Naive thymus-derived CD8-positive, alpha-beta T cell (primary cell): ENCODE data around the gene MLX. TPM values are rescaled to one million over a fixed set of nuclear protein-coding genes. Genes with fewer than 3 reads are reported as not detected.

Experiments
- ATAC-seq, 2 donors: fragments of 150-1000 bp; cut with Tn5 transposase in 1 of 2; sonication (Bioruptor Pico), chemical (Tn5 transposase) in 1 of 2; 1 replicate in 1 of 2; 2 replicates in 1 of 2; pipeline ENCODE4 v1.10.0; 2021; ENCODE audit warnings: mild to moderate bottlenecking in 2 of 2, moderate library complexity in 2 of 2
- POLR2A ChIA-PET: fragments of 350-600 bp; sonication (Branson Sonifier 250); formaldehyde crosslinking; loops from one replicate; lab custom pipeline; 2021; ENCODE audit warnings: antibody characterized with exemption; lab: Charles Lee
- DNase-seq, 10 donors: peaks; one replicate each; pipeline versions ENCODE4 v3.0.0 to v3.0.0-alpha.2; 2020 to 2022
- H3K27ac Mint-ChIP-seq, 10 donors: one replicate each; pipeline ENCODE4 v1.8.0; 2020 to 2022; ENCODE audit warnings: mild to moderate bottlenecking in 10 of 10, mixed read lengths in 10 of 10, moderate library complexity in 4 of 10, inconsistent platforms in 1 of 10
- H3K27me3 Mint-ChIP-seq, 5 donors: one replicate each; pipeline ENCODE4 v1.8.0; 2021 to 2022; ENCODE audit warnings: mixed read lengths in 5 of 5
- H3K36me3 Mint-ChIP-seq, 3 donors: one replicate each; pipeline ENCODE4 v1.8.0; 2020 to 2022; ENCODE audit warnings: mixed read lengths in 3 of 3, mild to moderate bottlenecking in 2 of 3, inconsistent platforms in 1 of 3
- H3K4me1 Mint-ChIP-seq, 4 donors: one replicate each; pipeline ENCODE4 v1.8.0; 2021 to 2022; ENCODE audit warnings: mixed read lengths in 4 of 4
- H3K4me3 Mint-ChIP-seq, 10 donors: one replicate each; pipeline ENCODE4 v1.8.0; 2020 to 2022; ENCODE audit warnings: mild to moderate bottlenecking in 10 of 10, mixed read lengths in 10 of 10, moderate library complexity in 6 of 10, inconsistent platforms in 1 of 10
- H3K9me3 Mint-ChIP-seq, 9 donors: one replicate each; pipeline ENCODE4 v1.8.0; 2020 to 2022; ENCODE audit warnings: mixed read lengths in 9 of 9, mild to moderate bottlenecking in 3 of 9, inconsistent platforms in 1 of 9, moderate library complexity in 1 of 9
- polyA plus RNA-seq, 3 donors: library from polyadenylated mRNA; unstranded; fragments of 300-500 nt; fragmentation: Illumina TruSeq; gene quantifications; one replicate each; pipeline ENCODE4 v1.2.3, GENCODE V29; 2021
- total RNA-seq, 8 experiments: library from RNA in 2 of 8; stranded (reverse) in 2 of 8; gene quantifications; one replicate each; pipeline ENCODE4 v1.2.3 and lab custom pipeline; 2021 to 2026

MLX gene
- total and polyA plus RNA-seq, 5 experiments from 2014 or later = 24.6 to 67.8 (median 47.1) TPM

DNA sequence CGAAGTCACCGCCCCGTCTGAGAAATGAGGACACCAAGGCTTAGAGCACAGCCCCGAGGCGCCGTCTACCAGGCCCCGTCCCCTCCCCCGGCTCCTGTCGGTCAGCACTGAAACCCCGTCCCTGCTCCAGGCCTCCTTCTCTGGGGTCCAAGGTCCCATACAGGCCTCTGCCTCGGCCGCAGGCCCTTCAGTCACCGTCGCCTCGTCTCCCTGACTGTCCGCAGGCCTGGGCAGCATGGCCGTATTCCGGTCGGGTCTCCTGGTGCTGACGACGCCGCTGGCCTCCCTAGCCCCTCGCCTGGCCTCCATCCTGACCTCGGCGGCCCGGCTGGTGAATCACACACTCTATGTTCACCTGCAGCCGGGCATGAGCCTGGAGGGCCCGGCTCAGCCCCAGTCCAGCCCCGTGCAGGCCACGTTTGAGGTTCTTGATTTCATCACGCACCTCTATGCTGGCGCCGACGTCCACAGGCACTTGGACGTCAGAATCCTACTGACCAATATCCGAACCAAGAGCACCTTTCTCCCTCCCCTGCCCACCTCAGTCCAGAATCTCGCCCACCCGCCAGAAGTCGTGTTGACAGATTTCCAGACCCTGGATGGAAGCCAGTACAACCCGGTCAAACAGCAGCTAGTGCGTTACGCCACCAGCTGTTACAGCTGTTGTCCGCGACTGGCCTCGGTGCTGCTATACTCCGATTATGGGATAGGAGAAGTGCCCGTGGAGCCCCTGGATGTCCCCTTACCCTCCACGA, 4.3 kb upstream of the MLX start:
- POLR2A ChIA-PET = interaction anchor here (0.7 to 1.8 kb wide), 3 partner anchors 8 to 35 kb away, joined by 4 to 8 read pairs (median 5); no protein-coding TSS in a partner anchor
- peak overlapping the region; percentile 90 to 96 (median 93) for H3K27ac Mint-ChIP-seq
- H3K4me3 Mint-ChIP-seq = peak overlapping the region; percentile 86 to 94 (median 90)
- peaks cover 18 to 45% (median 42%) of the 10 kb centered on the region in 4 donors for H3K4me1 Mint-ChIP-seq
- ATAC-seq (peak in 1 of 2 donors; percentile 2), DNase-seq (no peak)
- H3K36me3 Mint-ChIP-seq = peaks cover 0 to 6% (median 4%) of the 10 kb centered on the region in 3 donors
- no peaks in the 10 kb centered on the region for H3K9me3 Mint-ChIP-seq
- H3K27me3 Mint-ChIP-seq = no peaks in the 10 kb centered on the region

DNA sequence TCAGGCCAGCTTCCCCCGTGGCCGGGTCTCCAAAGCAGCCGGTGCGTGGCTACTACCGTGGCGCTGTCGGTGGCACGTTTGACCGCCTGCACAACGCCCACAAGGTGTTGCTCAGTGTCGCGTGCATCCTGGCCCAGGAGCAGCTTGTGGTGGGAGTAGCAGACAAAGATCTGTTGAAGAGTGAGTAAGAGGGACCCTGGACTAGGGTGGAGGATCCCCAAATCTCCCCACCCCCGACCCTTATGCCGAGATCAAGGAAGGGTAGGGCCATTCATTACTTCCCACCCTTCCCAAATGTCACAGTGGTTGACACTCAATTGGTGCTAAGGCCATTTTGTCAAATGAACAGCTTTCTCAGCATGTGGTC, 3.8 kb upstream of the MLX start:
- peaks cover 0 to 9% (median 4%) of the 10 kb centered on the region in 3 donors for H3K36me3 Mint-ChIP-seq
- POLR2A ChIA-PET = interaction anchor here (1.0 to 1.8 kb wide), 2 partner anchors 9 to 16 kb away, joined by 4 to 5 read pairs; no protein-coding TSS in a partner anchor
- peaks cover 21 to 49% (median 47%) of the 10 kb centered on the region in 4 donors for H3K4me1 Mint-ChIP-seq
- DNase-seq (no peak), ATAC-seq (no peak)
- peak overlapping the region; percentile 86 to 94 (median 90) for H3K4me3 Mint-ChIP-seq
- no peaks in the 10 kb centered on the region for H3K9me3 Mint-ChIP-seq
- H3K27ac Mint-ChIP-seq = peak overlapping the region in 8 of 10 donors; percentile 35 to 93 (median 88)
- no peaks in the 10 kb centered on the region for H3K27me3 Mint-ChIP-seq

GRCh38 chr17:42563543-42563942, 3.4 kb upstream of the MLX start:
- Mint-ChIP-seq H3K27me3 (no peaks in the 10 kb centered on the region), H3K36me3 (peaks cover 0 to 10% (median 4%) of the 10 kb centered on the region in 3 donors), H3K27ac (peak overlapping the region in 7 of 10 donors; percentile 56 to 92 (median 84)), H3K9me3 (no peaks in the 10 kb centered on the region), H3K4me3 (peak overlapping the region; percentile 61 to 94 (median 90)), H3K4me1 (peaks cover 21 to 52% (median 49%) of the 10 kb centered on the region in 4 donors)
- ATAC-seq = no peak
- no peak for DNase-seq
- POLR2A ChIA-PET = interaction anchor here (1.0 kb wide), 1 partner anchor 9 kb away, joined by 5 read pairs; no protein-coding TSS in a partner anchor

- peaks cover 0 to 14% (median 4%) of the 10 kb centered on the region in 3 donors for H3K36me3 Mint-ChIP-seq
Observed at GRCh38 chr17:42563950-42564349, 3.0 kb upstream of the MLX start.

DNA sequence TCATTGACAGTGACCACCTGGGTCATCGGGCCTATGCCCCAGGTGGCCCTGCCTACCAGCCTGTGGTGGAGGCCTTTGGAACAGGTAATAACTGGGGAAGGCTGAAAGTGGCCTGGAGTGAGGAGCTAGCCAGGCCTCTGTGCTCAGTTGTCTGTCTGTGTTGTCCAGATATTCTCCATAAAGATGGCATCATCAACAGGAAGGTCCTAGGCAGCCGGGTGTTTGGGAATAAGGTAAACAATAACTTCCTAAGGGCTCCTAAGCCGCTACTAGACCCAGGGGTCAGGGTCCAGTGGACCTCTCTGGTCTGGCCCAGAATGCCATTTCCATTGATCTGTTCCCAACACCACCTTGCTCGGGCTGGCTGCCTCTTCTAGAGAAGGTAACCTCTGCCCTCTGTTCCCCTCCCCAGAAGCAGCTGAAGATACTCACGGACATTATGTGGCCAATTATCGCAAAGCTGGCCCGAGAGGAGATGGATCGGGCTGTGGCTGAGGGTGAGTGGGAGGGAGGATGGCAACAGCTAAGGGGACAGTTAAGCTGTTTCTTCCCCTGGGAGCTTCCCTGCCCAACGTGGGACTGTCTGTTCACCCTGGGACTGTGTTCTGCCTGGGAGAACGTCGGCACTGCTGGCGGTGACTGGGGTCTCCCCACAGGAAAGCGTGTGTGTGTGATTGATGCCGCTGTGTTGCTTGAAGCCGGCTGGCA, 1.9 kb upstream of the MLX start:
- Mint-ChIP-seq H3K36me3 (peaks cover 0 to 23% (median 4%) of the 10 kb centered on the region in 3 donors), H3K27me3 (no peaks in the 10 kb centered on the region), H3K9me3 (no peaks in the 10 kb centered on the region), H3K4me1 (peaks cover 21 to 65% (median 58%) of the 10 kb centered on the region in 4 donors), H3K27ac (peak overlapping the region in 6 of 10 donors; percentile 9 to 89 (median 54)), H3K4me3 (peak overlapping the region in 6 of 10 donors; percentile 20 to 69 (median 38))
- POLR2A ChIA-PET = interaction anchor here (0.5 to 5.0 kb wide), 4 partner anchors 13 to 378 kb away, joined by 3 to 41 read pairs (median 4); partner anchors contain the start of gene PSMC3IP
- ATAC-seq (no peak), DNase-seq (no peak)

More at GRCh38 chr17:42563950-42564349, 3.0 kb upstream of the MLX start:
- Mint-ChIP-seq H3K4me3 (peak overlapping the region; percentile 61 to 94 (median 90)), H3K4me1 (peaks cover 23 to 56% (median 53%) of the 10 kb centered on the region in 4 donors), H3K9me3 (no peaks in the 10 kb centered on the region), H3K27me3 (no peaks in the 10 kb centered on the region), H3K27ac (peak overlapping the region in 6 of 10 donors; percentile 56 to 92 (median 86))
- POLR2A ChIA-PET = interaction anchor here (1.0 to 5.0 kb wide), 2 partner anchors 10 to 14 kb away, joined by 5 to 41 read pairs; partner anchors contain the start of gene PSMC3IP
- ATAC-seq = no peak
- DNase-seq = no peak

- Mint-ChIP-seq H3K27ac (peak overlapping the region in 6 of 10 donors; percentile 85 to 99 (median 90)), H3K36me3 (peaks cover 0 to 30% (median 4%) of the 10 kb centered on the region in 3 donors), H3K4me1 (peaks cover 21 to 67% (median 57%) of the 10 kb centered on the region in 4 donors), H3K4me3 (peak overlapping the region in 7 of 10 donors; percentile 34 to 99 (median 90)), H3K9me3 (no peaks in the 10 kb centered on the region), H3K27me3 (no peaks in the 10 kb centered on the region)
- POLR2A ChIA-PET = interaction anchor here (0.5 to 5.0 kb wide), 6 partner anchors 11 to 379 kb away, joined by 3 to 41 read pairs (median 8); partner anchors contain the start of gene PSMC3IP
- ATAC-seq (no peak), DNase-seq (peak in 1 of 10 donors; percentile 48)
Observed at GRCh38 chr17:42565523-42566214, 1.2 kb upstream of the MLX start.

GRCh38 chr17:42566215-42566882, 551 bp upstream of the MLX start:
- POLR2A ChIA-PET = interaction anchor here (1.0 to 5.0 kb wide), 9 partner anchors 12 to 795 kb away, joined by 3 to 41 read pairs (median 10); partner anchors contain the start of genes NAGLU, PSMC3IP, RETREG3 and TUBG1
- Mint-ChIP-seq H3K27me3 (no peaks in the 10 kb centered on the region), H3K4me3 (peak overlapping the region; percentile 86 to 99 (median 94)), H3K27ac (peak overlapping the region; percentile 85 to 99 (median 94)), H3K9me3 (no peaks in the 10 kb centered on the region), H3K36me3 (peaks cover 0 to 37% (median 4%) of the 10 kb centered on the region in 3 donors), H3K4me1 (peaks cover 21 to 68% (median 56%) of the 10 kb centered on the region in 4 donors)
- DNase-seq (peak in 1 of 10 donors; percentile 64), ATAC-seq (no peak)

DNA sequence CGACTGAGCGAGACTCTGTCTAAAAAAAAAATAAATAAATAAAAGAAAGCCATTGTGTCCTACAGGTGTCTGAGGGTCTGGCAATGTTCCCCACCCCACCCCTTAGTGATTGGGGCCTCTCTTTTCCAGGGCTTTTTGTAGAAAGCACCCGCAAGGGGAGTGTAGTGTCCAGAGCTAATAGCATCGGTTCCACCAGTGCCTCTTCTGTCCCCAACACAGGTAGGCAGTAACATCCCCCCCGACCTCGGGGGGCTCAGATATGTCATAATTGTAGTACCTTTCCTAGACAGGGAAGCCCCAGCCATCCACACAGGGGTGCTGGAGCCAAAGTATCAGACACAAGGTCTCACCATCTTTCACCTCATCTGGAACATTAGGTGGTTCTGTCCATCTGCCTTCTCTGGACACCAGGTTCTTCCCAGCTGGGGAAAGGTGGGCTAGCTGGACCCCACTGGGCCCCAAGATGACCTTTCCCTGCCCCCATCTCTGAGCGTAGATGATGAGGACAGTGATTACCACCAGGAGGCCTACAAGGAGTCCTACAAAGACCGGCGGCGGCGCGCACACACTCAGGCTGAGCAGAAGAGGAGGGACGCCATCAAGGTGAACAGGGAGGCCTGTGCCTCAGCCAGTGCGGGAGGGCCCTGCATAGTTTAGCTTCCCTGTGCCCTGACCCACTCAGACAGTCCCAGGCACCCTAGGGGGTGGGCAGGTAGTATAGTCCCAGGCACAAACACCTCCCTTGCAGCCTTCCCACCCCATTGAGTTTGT, 1.6 kb downstream of the MLX start:
- ATAC-seq (no peak), DNase-seq (no peak)
- H3K27ac Mint-ChIP-seq = peak overlapping the region in 8 of 10 donors; percentile 22 to 94 (median 56)
- H3K27me3 Mint-ChIP-seq = no peaks in the 10 kb centered on the region
- H3K36me3 Mint-ChIP-seq = peaks cover 0 to 58% (median 10%) of the 10 kb centered on the region in 3 donors
- POLR2A ChIA-PET = interaction anchor here (1.1 to 5.0 kb wide), 4 partner anchors 9 to 22 kb away, joined by 3 to 41 read pairs (median 12); partner anchors contain the start of gene PSMC3IP
- H3K4me1 Mint-ChIP-seq = peaks cover 15 to 52% (median 38%) of the 10 kb centered on the region in 4 donors
- peak overlapping the region; percentile 27 to 98 (median 62) for H3K4me3 Mint-ChIP-seq
- H3K9me3 Mint-ChIP-seq = no peaks in the 10 kb centered on the region

DNA sequence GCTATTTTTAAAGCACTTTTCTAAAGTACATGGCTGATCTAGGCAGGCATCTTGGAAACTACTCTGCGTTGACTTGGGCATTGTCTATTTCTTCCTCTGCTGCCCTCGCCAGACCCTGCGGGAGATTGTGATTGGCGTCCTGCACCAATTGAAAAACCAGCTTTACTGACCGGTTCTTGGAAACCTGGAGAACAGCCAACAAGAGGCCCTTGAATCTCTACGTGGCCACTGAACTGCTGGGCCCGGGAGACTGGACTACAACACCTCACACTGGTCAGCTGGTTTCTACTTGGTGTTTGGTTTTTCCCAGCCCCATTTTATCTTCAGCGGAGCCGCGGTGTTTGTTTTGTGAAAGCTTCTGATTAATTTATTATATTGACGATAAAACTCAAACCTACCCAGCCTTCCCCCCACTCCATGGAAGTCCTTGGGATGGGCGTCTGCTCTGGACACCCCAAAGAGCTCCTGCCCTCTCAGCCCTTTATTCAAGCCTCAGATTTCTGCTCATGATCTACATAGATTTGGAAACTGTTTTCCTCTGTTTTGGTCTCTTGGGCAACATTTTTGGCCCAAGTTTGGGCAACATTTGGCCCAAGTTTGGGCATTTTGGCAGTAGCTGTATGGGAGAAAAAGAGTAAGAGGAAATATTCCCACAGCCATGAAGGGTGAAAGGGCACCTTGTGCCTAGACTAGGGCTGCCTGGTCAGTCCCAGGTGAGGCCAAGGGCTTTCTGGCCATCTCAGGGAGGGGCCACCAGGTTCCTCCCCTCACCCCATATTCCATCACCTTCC, 4.7 kb downstream of the MLX start:
- no peaks in the 10 kb centered on the region for H3K9me3 Mint-ChIP-seq
- H3K27me3 Mint-ChIP-seq = no peaks in the 10 kb centered on the region
- no peak overlapping the region for H3K27ac Mint-ChIP-seq
- H3K4me3 Mint-ChIP-seq = no peak overlapping the region
- POLR2A ChIA-PET = no interaction called here
- H3K4me1 Mint-ChIP-seq = peaks cover 14 to 42% (median 33%) of the 10 kb centered on the region in 4 donors
- H3K36me3 Mint-ChIP-seq = peaks cover 0 to 73% (median 7%) of the 10 kb centered on the region in 3 donors
- DNase-seq (no peak), ATAC-seq (no peak)

DNA sequence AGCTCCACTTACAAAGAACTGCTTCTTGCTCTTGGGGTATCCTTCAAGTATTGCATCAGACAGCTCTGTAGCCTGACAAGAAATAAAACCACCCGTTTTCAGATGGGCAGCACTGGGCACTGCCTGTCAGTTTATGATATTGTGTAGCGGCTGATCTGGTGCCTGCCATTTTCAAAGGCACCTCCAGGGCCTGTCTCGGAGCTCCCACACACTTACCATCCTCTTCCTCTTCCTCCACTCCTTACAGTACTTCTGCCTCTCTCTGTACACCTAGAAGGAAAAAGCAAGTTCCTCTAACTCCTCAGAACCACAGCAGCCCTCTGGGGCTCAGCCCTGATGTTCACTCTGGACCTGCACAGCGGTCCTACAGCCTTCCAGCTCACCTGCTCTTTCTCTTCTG, 6.2 kb downstream of the MLX start:
- DNase-seq = no peak
- H3K4me1 Mint-ChIP-seq = peaks cover 14 to 45% (median 36%) of the 10 kb centered on the region in 4 donors
- POLR2A ChIA-PET = interaction anchor here (0.6 kb wide), 1 partner anchor 35 kb away, joined by 3 read pairs; no protein-coding TSS in a partner anchor
- no peaks in the 10 kb centered on the region for H3K9me3 Mint-ChIP-seq
- H3K27ac Mint-ChIP-seq = peak overlapping the region in 4 of 10 donors; percentile 0 to 89 (median 80)
- no peak for ATAC-seq
- H3K4me3 Mint-ChIP-seq = no peak overlapping the region
- peaks cover 0 to 68% (median 7%) of the 10 kb centered on the region in 3 donors for H3K36me3 Mint-ChIP-seq
- H3K27me3 Mint-ChIP-seq = no peaks in the 10 kb centered on the region
